A673 (cell line): ENCODE data around the gene IRS2. TPM values are rescaled to one million over a fixed set of nuclear protein-coding genes. Genes with fewer than 3 reads are reported as not detected.

Source experiments
- BruUV-seq: library from RNA; stranded (reverse); fragments of 400-500 nt; replicated peaks from 2 replicates; lab custom pipeline; 2021; lab: Mats Ljungman, UMichigan
- CTCF ChIA-PET: fragments of 300-600 bp; sonication (Branson Sonifier 250); formaldehyde crosslinking; loops from one replicate; lab custom pipeline; 2022; ENCODE audit warnings: antibody characterized with exemption; lab: Charles Lee
- POLR2A ChIA-PET: fragments of 300-600 bp; sonication (Branson Sonifier 250); formaldehyde crosslinking; loops from one replicate; lab custom pipeline; 2022; ENCODE audit warnings: antibody characterized with exemption; ENCODE audit not compliant: low non-redundant PET; lab: Charles Lee
- DNase-seq: peaks from one replicate; pipeline ENCODE4 v3.0.0-alpha.2; 2015; ENCODE audit warnings: low spot score
- H3K27ac ChIP-seq: fragments of 200-600 bp; sonication (generic); 2 replicates; pipeline ENCODE4 v1.5.1; 2016; ENCODE audit warnings: mixed run types, low read depth, mild to moderate bottlenecking, mixed read lengths, antibody characterized with exemption, low read length; ENCODE audit not compliant: poor library complexity, severe bottlenecking
- H3K27me3 ChIP-seq: fragments of 200-600 bp; sonication (generic); replicated peaks from 2 replicates; pipeline ENCODE4 v1.6.1; 2017; ENCODE audit warnings: mixed run types, low read depth, mild to moderate bottlenecking, mixed read lengths, antibody characterized with exemption, low read length; ENCODE audit not compliant: insufficient read depth, poor library complexity
- H3K36me3 ChIP-seq: fragments of 200-600 bp; sonication (generic); 2 replicates; pipeline ENCODE4 v1.6.1; 2016; ENCODE audit warnings: mixed run types, mild to moderate bottlenecking, mixed read lengths, antibody characterized with exemption, low read length; ENCODE audit not compliant: insufficient read depth, poor library complexity, severe bottlenecking
- H3K4me1 ChIP-seq: fragments of 200-600 bp; sonication (generic); 2 replicates; pipeline ENCODE4 v1.6.1; 2017; ENCODE audit warnings: mixed run types, mild to moderate bottlenecking, mixed read lengths, antibody characterized with exemption, low read length; ENCODE audit not compliant: insufficient read depth, poor library complexity, severe bottlenecking
- H3K4me3 ChIP-seq: fragments of 200-600 bp; sonication (generic); 2 replicates; pipeline ENCODE4 v1.5.1; 2016; ENCODE audit warnings: low read depth, mixed run types, mild to moderate bottlenecking, mixed read lengths, low read length; ENCODE audit not compliant: poor library complexity, severe bottlenecking
- H3K9me3 ChIP-seq: fragments of 200-600 bp; sonication (generic); 2 replicates; pipeline ENCODE4 v1.6.1; 2016; ENCODE audit warnings: mixed run types, low read depth, mild to moderate bottlenecking, mixed read lengths, antibody characterized with exemption, low read length; ENCODE audit not compliant: poor library complexity, severe bottlenecking
- EZH2 ChIP-seq: fragments of 200-600 bp; sonication (generic); IDR thresholded peaks from 2 replicates; pipeline ENCODE4 v1.6.1; 2017; ENCODE audit warnings: borderline replicate concordance, low read depth, mild to moderate bottlenecking, mixed read lengths, antibody characterized with exemption, low read length; ENCODE audit not compliant: poor library complexity, severe bottlenecking
- intact Hi-C: fragments of 100-400 bp; cut with micrococcal nuclease; formaldehyde crosslinking; loops from one replicate; pipeline ENCODE4 v1.10.0; 2022; ENCODE audit not compliant: unreplicated experiment
- total RNA-seq: library from RNA; stranded (reverse); gene quantifications from 2 replicates; pipeline ENCODE4 v1.2.3, GENCODE V29; 2021
- TF ChIP-seq, protein P1 (sequence below): fragments of 300-800, 200-600 bp; sonication (generic); conservative IDR thresholded peaks from 2 replicates; pipeline ENCODE4 v1.5.1; 2017; ENCODE audit warnings: low read depth, mild to moderate bottlenecking, antibody characterized with exemption, low read length, moderate library complexity, mixed read lengths

IRS2 gene
- total RNA-seq, 1 experiment from 2014 or later, result 135 TPM

DNA sequence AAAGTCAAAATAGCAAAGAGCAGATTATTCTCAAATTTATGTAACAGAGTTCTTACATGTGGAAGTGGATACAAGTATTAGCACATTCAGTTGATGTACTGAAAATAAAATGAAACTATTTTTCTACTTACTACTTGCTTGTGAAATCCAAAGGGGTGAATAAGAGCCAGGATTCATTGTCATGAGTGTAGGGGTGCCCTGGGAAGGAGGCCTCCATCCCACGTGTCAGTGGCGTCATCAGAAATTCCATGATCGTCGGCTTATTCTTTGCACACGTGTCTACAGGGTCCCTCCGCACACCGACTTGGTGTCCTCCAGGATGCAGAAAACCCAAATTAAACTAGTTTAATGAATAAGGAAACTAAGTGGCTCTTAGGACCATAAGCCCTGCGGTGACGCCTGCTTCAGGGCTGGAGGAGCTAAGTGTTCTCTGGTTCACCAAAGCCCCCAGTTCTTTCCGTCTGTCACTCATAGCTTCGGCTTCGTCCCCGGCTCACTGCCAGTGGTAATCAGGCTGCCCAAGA lies 55.5 kb downstream of the IRS2 start:
- H3K36me3 ChIP-seq, result no peaks in the 10 kb centered on the region
- H3K4me3 ChIP-seq, result no peak overlapping the region
- intact Hi-C loops, result no loop called here
- no peak overlapping the region for H3K27ac ChIP-seq
- H3K9me3 ChIP-seq, result no peaks in the 10 kb centered on the region
- POLR2A ChIA-PET, result no interaction called here
- no TSS peak for BruUV-seq
- no peaks in the 10 kb centered on the region for H3K27me3 ChIP-seq
- DNase-seq, result no peak
- CTCF ChIA-PET, result no interaction called here
- H3K4me1 ChIP-seq, result peaks cover 8% of the 10 kb centered on the region
- no peak for TF ChIP-seq EZH2
- TF ChIP-seq, protein P1, sequence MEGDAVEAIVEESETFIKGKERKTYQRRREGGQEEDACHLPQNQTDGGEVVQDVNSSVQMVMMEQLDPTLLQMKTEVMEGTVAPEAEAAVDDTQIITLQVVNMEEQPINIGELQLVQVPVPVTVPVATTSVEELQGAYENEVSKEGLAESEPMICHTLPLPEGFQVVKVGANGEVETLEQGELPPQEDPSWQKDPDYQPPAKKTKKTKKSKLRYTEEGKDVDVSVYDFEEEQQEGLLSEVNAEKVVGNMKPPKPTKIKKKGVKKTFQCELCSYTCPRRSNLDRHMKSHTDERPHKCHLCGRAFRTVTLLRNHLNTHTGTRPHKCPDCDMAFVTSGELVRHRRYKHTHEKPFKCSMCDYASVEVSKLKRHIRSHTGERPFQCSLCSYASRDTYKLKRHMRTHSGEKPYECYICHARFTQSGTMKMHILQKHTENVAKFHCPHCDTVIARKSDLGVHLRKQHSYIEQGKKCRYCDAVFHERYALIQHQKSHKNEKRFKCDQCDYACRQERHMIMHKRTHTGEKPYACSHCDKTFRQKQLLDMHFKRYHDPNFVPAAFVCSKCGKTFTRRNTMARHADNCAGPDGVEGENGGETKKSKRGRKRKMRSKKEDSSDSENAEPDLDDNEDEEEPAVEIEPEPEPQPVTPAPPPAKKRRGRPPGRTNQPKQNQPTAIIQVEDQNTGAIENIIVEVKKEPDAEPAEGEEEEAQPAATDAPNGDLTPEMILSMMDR, result no peak

DNA sequence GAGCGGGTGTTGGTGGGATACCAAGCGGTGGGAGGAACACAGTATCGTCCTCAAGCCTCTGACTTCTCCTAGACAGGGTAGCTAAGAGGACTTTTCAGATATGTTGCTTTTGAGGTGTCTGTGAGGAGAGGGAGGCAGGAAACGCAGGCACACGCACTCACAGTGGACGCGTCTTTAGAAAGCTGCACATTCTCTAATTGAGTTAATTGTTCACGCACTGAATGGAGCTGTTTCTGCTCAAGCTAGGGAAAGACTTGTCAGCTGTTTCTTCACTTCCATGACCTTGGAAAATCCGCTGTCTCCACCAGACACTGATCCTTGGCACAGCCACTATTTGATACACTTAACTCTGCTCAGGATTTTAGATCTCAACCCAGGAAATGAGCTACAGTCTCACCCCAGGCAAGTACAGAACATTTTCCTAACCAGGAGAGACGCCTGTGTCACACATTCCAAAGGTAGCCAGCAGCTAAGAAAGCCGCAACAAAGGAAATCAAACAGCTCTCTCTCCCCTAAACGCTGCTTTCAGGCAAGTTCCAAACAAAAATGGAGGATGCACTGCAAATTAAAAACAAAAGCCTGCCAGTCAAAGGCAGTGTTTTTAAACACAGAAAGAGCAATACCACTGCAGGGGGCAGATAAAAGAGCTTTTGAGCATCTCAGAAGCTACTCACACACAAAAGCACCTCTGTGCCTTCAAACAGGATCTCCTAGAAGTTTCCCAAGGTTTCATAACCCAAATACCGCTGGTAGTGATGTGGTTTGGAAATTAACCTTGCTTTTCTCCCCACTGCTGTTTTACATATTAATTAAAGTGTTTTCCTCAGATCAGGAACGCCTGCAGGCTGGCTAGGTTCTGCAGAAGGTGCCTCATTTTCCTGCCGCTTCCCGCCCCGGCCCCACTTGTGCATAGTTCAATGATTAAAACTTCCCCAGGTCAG lies 57.3 kb downstream of the IRS2 start:
- no peak for DNase-seq
- CTCF ChIA-PET, result no interaction called here
- H3K27me3 ChIP-seq, result no peaks in the 10 kb centered on the region
- H3K27ac ChIP-seq, result no peak overlapping the region
- no peaks in the 10 kb centered on the region for H3K9me3 ChIP-seq
- peaks cover 8% of the 10 kb centered on the region for H3K4me1 ChIP-seq
- BruUV-seq, result no TSS peak
- TF ChIP-seq, protein P1, result no peak
- TF ChIP-seq EZH2, result no peak
- POLR2A ChIA-PET, result no interaction called here
- no peaks in the 10 kb centered on the region for H3K36me3 ChIP-seq
- intact Hi-C loops, result no loop called here
- no peak overlapping the region for H3K4me3 ChIP-seq

DNA sequence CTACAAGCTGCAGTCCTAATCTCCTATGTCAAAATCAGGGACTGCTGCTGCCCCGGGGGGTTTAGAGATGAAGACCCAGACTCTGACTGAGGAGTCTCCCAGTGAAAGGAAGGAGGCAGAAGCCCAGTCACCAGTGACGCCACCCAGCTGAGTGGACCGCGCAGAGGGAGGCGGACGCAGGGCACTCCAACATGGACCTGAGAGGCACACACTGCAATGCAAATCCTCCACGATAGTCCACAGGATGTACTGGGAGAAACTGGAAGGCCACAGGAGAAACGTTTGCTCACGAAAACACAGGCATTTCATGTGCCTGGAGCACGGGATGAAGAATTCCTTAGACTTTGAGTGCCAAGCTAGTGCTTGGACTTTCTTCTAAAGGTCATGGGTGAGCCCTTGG lies 58.3 kb downstream of the IRS2 start:
- TF ChIP-seq EZH2, result no peak
- TF ChIP-seq, protein P1, result no peak
- Histone ChIP-seq H3K36me3 (no peaks in the 10 kb centered on the region), H3K4me1 (peaks cover 8% of the 10 kb centered on the region), H3K4me3 (no peak overlapping the region), H3K9me3 (no peaks in the 10 kb centered on the region), H3K27ac (no peak overlapping the region), H3K27me3 (no peaks in the 10 kb centered on the region)
- no peak for DNase-seq
- no TSS peak for BruUV-seq
- CTCF ChIA-PET, result no interaction called here
- POLR2A ChIA-PET, result no interaction called here
- intact Hi-C loops, result no loop called here
